MCF 10A (cell line): ENCODE results near the gene MIDN. TPM values are rescaled to one million over a fixed set of nuclear protein-coding genes. Genes with fewer than 3 reads are reported as not detected.
A peak's percentile ranks its signal among the peaks of the same experiment; 100 is the strongest.

Experiments
- BruUV-seq: library from RNA; stranded (reverse); fragments of 400-500 nt; replicated peaks from 2 replicates; lab custom pipeline; 2021; lab: Mats Ljungman, UMichigan
- CTCF ChIA-PET: fragments of 300-600 bp; sonication (Branson Sonifier 250); formaldehyde crosslinking; extraction: SDS; loops from one replicate; lab custom pipeline; 2021; ENCODE audit warnings: antibody characterized with exemption, inconsistent platforms; lab: Yijun Ruan, JAX
- POLR2A ChIA-PET: fragments of 300-600, 350-650 bp; sonication (Branson Sonifier 250); formaldehyde crosslinking; extraction: SDS; loops from one replicate; lab custom pipeline; 2020; ENCODE audit warnings: antibody characterized with exemption, inconsistent platforms; lab: Yijun Ruan, JAX
- DNase-seq: peaks from one replicate; pipeline ENCODE4 v3.0.0-alpha.2; 2018; ENCODE audit not compliant: unreplicated experiment
- H3K27ac Mint-ChIP-seq: one replicate; pipeline ENCODE4 v1.8.0; 2022; ENCODE audit warnings: mild to moderate bottlenecking, low read depth, mixed read lengths; ENCODE audit not compliant: unreplicated experiment
- H3K27me3 Mint-ChIP-seq: one replicate; pipeline ENCODE4 v1.8.0; 2022; ENCODE audit warnings: mixed read lengths; ENCODE audit not compliant: insufficient read depth, unreplicated experiment
- H3K36me3 Mint-ChIP-seq: one replicate; pipeline ENCODE4 v1.8.0; 2022; ENCODE audit warnings: mild to moderate bottlenecking, moderate library complexity, mixed read lengths; ENCODE audit not compliant: insufficient read depth, unreplicated experiment
- H3K4me1 Mint-ChIP-seq: one replicate; pipeline ENCODE4 v1.8.0; 2022; ENCODE audit warnings: mixed read lengths; ENCODE audit not compliant: insufficient read depth, unreplicated experiment
- H3K4me3 Mint-ChIP-seq: one replicate; pipeline ENCODE4 v1.8.0; 2022; ENCODE audit warnings: mild to moderate bottlenecking, moderate library complexity, mixed read lengths; ENCODE audit not compliant: unreplicated experiment
- H3K9me3 Mint-ChIP-seq: one replicate; pipeline ENCODE4 v1.8.0; 2022; ENCODE audit warnings: mixed read lengths; ENCODE audit not compliant: unreplicated experiment
- CTCF ChIP-seq: fragments of 200-600 bp; IDR thresholded peaks from one replicate; pipeline ENCODE4 v1.8.0; 2022; ENCODE audit warnings: antibody characterized with exemption, mild to moderate bottlenecking; ENCODE audit not compliant: unreplicated experiment
- intact Hi-C: fragments of 100-400 bp; cut with micrococcal nuclease; formaldehyde crosslinking; loops from 2 replicates; pipeline ENCODE4 v1.14.1; 2022
- total RNA-seq: library from RNA; stranded (reverse); gene quantifications from 2 replicates; pipeline ENCODE4 v1.2.3, GENCODE V29; 2022

The MIDN gene
- total RNA-seq, 1 experiment from 2014 or later = 73.6 TPM

GRCh38 chr19:1284293-1284978, 36.1 kb downstream of the MIDN start:
- Mint-ChIP-seq H3K4me1 (peaks cover 6% of the 10 kb centered on the region), H3K4me3 (peak overlapping the region; percentile 40), H3K27me3 (peaks cover 27% of the 10 kb centered on the region), H3K27ac (no peak overlapping the region), H3K9me3 (no peaks in the 10 kb centered on the region), H3K36me3 (peaks cover 9% of the 10 kb centered on the region)
- ChIA-PET CTCF (interaction anchor here (0.8 kb wide), 1 partner anchor 32 kb away, joined by 4 read pairs; no protein-coding TSS in a partner anchor), POLR2A (interaction anchor here (0.7 kb wide), 1 partner anchor 561 kb away, joined by 3 read pairs; no protein-coding TSS in a partner anchor)
- BruUV-seq = no TSS peak
- no peak for DNase-seq
- intact Hi-C loops = loop anchor here (5.0 kb wide), 1 partner anchor 78 kb away; no protein-coding TSS in a partner anchor
- TF ChIP-seq CTCF = no peak

- Mint-ChIP-seq H3K4me3 (peak overlapping the region; percentile 40), H3K27me3 (peaks cover 27% of the 10 kb centered on the region), H3K27ac (no peak overlapping the region), H3K36me3 (peaks cover 2% of the 10 kb centered on the region), H3K9me3 (no peaks in the 10 kb centered on the region), H3K4me1 (peaks cover 2% of the 10 kb centered on the region)
- TF ChIP-seq CTCF = no peak
- no peak for DNase-seq
- no TSS peak for BruUV-seq
- ChIA-PET POLR2A (interaction anchor here (0.7 kb wide), 1 partner anchor 560 kb away, joined by 3 read pairs; no protein-coding TSS in a partner anchor), CTCF (interaction anchor here (0.8 kb wide), 1 partner anchor 31 kb away, joined by 4 read pairs; no protein-coding TSS in a partner anchor)
- intact Hi-C loops = loop anchor here (5.0 kb wide), 1 partner anchor 77 kb away; no protein-coding TSS in a partner anchor
Observed at GRCh38 chr19:1284979-1285736, 36.8 kb downstream of the MIDN start.

- peak within 1 kb of the TSS; percentile 63 for H3K4me3 Mint-ChIP-seq
- H3K9me3 Mint-ChIP-seq = no peaks in the 10 kb centered on the region
- H3K27ac Mint-ChIP-seq = no peak within 1 kb of the TSS
- CTCF ChIA-PET = interaction anchor here (0.9 kb wide), 1 partner anchor 228 kb away, joined by 3 read pairs; no protein-coding TSS in a partner anchor
- no TSS peak for BruUV-seq
- no peak for DNase-seq
- no peak for TF ChIP-seq CTCF
- H3K4me1 Mint-ChIP-seq = no peaks in the 10 kb centered on the region
- POLR2A ChIA-PET = interaction anchor here (0.7 kb wide), 1 partner anchor 954 kb away, joined by 3 read pairs; no protein-coding TSS in a partner anchor
- peaks cover 27% of the 10 kb centered on the region for H3K27me3 Mint-ChIP-seq
- H3K36me3 Mint-ChIP-seq = no peaks in the 10 kb centered on the region
- intact Hi-C loops = no loop called here
Observed at GRCh38 chr19:1285737-1286360, 37.5 kb downstream of the MIDN start, which contains the start of gene EFNA2. Gene EFNA2, plus strand, starts transcription at chr19:1285873. Its CDS starts 296 bp downstream, at chr19:1286169.
